Neuronal stem cell (in vitro differentiated cells): ENCODE data around the gene CD34.

ENCODE experiments used
- DNase-seq: peaks from one replicate; pipeline ENCODE4 v3.0.0-alpha.2; 2013; ENCODE audit warnings: low spot score
- H2AFZ ChIP-seq: one replicate; pipeline ENCODE4 v1.6.1; 2013; ENCODE audit warnings: mild to moderate bottlenecking, low read length, inconsistent platforms
- H2AK5ac ChIP-seq: 2 replicates; pipeline ENCODE4 v1.6.1; 2013; ENCODE audit warnings: low read depth, mild to moderate bottlenecking, inconsistent platforms, low read length, moderate library complexity, mixed read lengths
- H2BK120ac ChIP-seq: 2 replicates; pipeline ENCODE4 v1.6.1; 2013; ENCODE audit warnings: low read depth, mild to moderate bottlenecking, inconsistent platforms, low read length, moderate library complexity, mixed read lengths
- H2BK12ac ChIP-seq: one replicate; pipeline ENCODE4 v1.6.1; 2013; ENCODE audit warnings: low read length, inconsistent platforms
- H2BK15ac ChIP-seq: 2 replicates; pipeline ENCODE4 v1.6.1; 2013; ENCODE audit warnings: mild to moderate bottlenecking, low read length, inconsistent platforms, mixed read lengths
- H2BK5ac ChIP-seq: one replicate; pipeline ENCODE4 v1.6.1; 2013; ENCODE audit warnings: inconsistent platforms, mild to moderate bottlenecking, low read length, moderate library complexity
- H3K14ac ChIP-seq: one replicate; pipeline ENCODE4 v1.6.1; 2013; ENCODE audit warnings: low read length, inconsistent platforms
- H3K18ac ChIP-seq: 2 replicates; pipeline ENCODE4 v1.6.1; 2013; ENCODE audit warnings: low read length, inconsistent platforms
- H3K23ac ChIP-seq: 2 replicates; pipeline ENCODE4 v1.6.1; 2013; ENCODE audit warnings: low read depth, mild to moderate bottlenecking, mixed read lengths, low read length, inconsistent platforms; ENCODE audit not compliant: poor library complexity
- H3K27ac ChIP-seq: replicated peaks from 3 replicates; pipeline ENCODE4 v1.5.1; 2013; ENCODE audit warnings: low read length, inconsistent platforms
- H3K27me3 ChIP-seq, 3 experiments: 2 replicates each; pipeline ENCODE4 v1.6.1; 2013; ENCODE audit warnings: low read length in 3 of 3, mild to moderate bottlenecking in 2 of 3, inconsistent platforms in 1 of 3, low read depth in 1 of 3, mixed read lengths in 1 of 3, moderate library complexity in 1 of 3; ENCODE audit not compliant: control insufficient read depth in 3 of 3, insufficient read depth in 3 of 3
- H3K36me3 ChIP-seq, 2 donors: replicated peaks in 1 of 2; 2 replicates each; pipeline ENCODE4 v1.6.1; 2013; ENCODE audit warnings: low read length in 2 of 2; ENCODE audit not compliant: control insufficient read depth in 2 of 2, insufficient read depth in 2 of 2
- H3K4ac ChIP-seq: 2 replicates; pipeline ENCODE4 v1.6.1; 2013; ENCODE audit warnings: inconsistent platforms, mild to moderate bottlenecking, low read length, moderate library complexity
- H3K4me1 ChIP-seq, 2 donors: 1 replicate in 1 of 2; 2 replicates in 1 of 2; pipeline ENCODE4 v1.6.1; 2013; ENCODE audit warnings: low read length in 2 of 2, low read depth in 1 of 2; ENCODE audit not compliant: control insufficient read depth in 2 of 2, insufficient read depth in 1 of 2
- H3K4me2 ChIP-seq: one replicate; pipeline ENCODE4 v1.6.1; 2013; ENCODE audit warnings: mild to moderate bottlenecking, low read length, inconsistent platforms; ENCODE audit not compliant: insufficient read depth, poor library complexity, severe bottlenecking
- H3K4me3 ChIP-seq, 2 donors: 2 replicates each; pipeline ENCODE4 v1.5.1; 2013; ENCODE audit warnings: low read length in 2 of 2, mild to moderate bottlenecking in 2 of 2, inconsistent platforms in 1 of 2, moderate library complexity in 1 of 2
- H3K79me1 ChIP-seq: one replicate; pipeline ENCODE4 v1.6.1; 2013; ENCODE audit warnings: low read depth, mild to moderate bottlenecking, inconsistent platforms, low read length, moderate library complexity
- H3K9ac ChIP-seq: one replicate; pipeline ENCODE4 v1.6.1; 2013; ENCODE audit warnings: mild to moderate bottlenecking, low read depth, low read length, inconsistent platforms; ENCODE audit not compliant: poor library complexity
- H3K9me3 ChIP-seq, 2 donors: replicated peaks in 1 of 2; 2 replicates each; pipeline versions ENCODE3 to v1.6.1; 2013; ENCODE audit warnings: low read length in 2 of 2, mild to moderate bottlenecking in 2 of 2, inconsistent platforms in 1 of 2, low read depth in 1 of 2, mixed read lengths in 1 of 2, moderate library complexity in 1 of 2; ENCODE audit not compliant: control insufficient read depth in 2 of 2, insufficient read depth in 1 of 2
- H4K8ac ChIP-seq: one replicate; pipeline ENCODE4 v1.6.1; 2013; ENCODE audit warnings: low read depth, mild to moderate bottlenecking, inconsistent platforms, low read length, moderate library complexity
- H4K91ac ChIP-seq: one replicate; pipeline ENCODE4 v1.6.1; 2013; ENCODE audit warnings: low read length, low read depth, mild to moderate bottlenecking, inconsistent platforms; ENCODE audit not compliant: poor library complexity
- WGBS, 2 donors: extraction: QIAGEN DNeasy Blood & Tissue Kit; methylation state at CpG; one replicate each; pipeline ENCODE4 v1.1.7; 2013; ENCODE audit warnings: missing lambda C conversion rate in 2 of 2, mixed read lengths in 1 of 2; ENCODE audit not compliant: insufficient read length in 2 of 2, insufficient replicate concordance in 1 of 2; ENCODE audit errors: extremely low coverage in 2 of 2; 5-methylcytosine and 5-hydroxymethylcytosine counted together

CD34 gene

GRCh38 chr1:207856276-207857023, 54.5 kb downstream of the CD34 start:
- H2BK5ac ChIP-seq: no peak overlapping the region
- no CpG with 5 or more reads among the region's 1 CpG for WGBS, 2 donors

GRCh38 chr1:207854001-207854400, 56.9 kb downstream of the CD34 start:
- Histone ChIP-seq H3K4me1 (no peaks in the 10 kb centered on the region), H2BK120ac (no peak overlapping the region), H2BK5ac (no peak overlapping the region), H3K36me3 (peaks cover 0 to 84% of the 10 kb centered on the region in 2 donors), H3K14ac (no peak overlapping the region), H3K23ac (no peak overlapping the region), H3K4ac (no peak overlapping the region), H3K9ac (no peak overlapping the region), H2AFZ (no peak overlapping the region), H2BK12ac (no peak overlapping the region), H3K9me3 (no peaks in the 10 kb centered on the region), H3K4me3 (no peak overlapping the region), H4K8ac (no peak overlapping the region), H3K27me3 (no peaks in the 10 kb centered on the region), H4K91ac (no peak overlapping the region), H3K79me1 (no peaks in the 10 kb centered on the region), H2BK15ac (no peak overlapping the region), H3K27ac (no peak overlapping the region), H2AK5ac (no peak overlapping the region), H3K4me2 (no peak overlapping the region), H3K18ac (peak overlapping the region; percentile 70)
- no peak for DNase-seq
- no CpG with 5 or more reads among the region's 2 CpGs for WGBS, 2 donors

More at GRCh38 chr1:207856276-207857023, 54.5 kb downstream of the CD34 start:
- Histone ChIP-seq H2AK5ac (no peak overlapping the region), H3K4me1 (no peaks in the 10 kb centered on the region), H2BK15ac (no peak overlapping the region), H2AFZ (no peak overlapping the region), H3K14ac (no peak overlapping the region), H3K4me2 (no peak overlapping the region), H3K18ac (no peak overlapping the region), H2BK120ac (no peak overlapping the region), H3K4me3 (no peak overlapping the region), H3K4ac (no peak overlapping the region), H3K79me1 (no peaks in the 10 kb centered on the region), H4K91ac (no peak overlapping the region), H3K27me3 (no peaks in the 10 kb centered on the region), H3K9ac (no peak overlapping the region), H3K36me3 (peaks cover 0 to 82% of the 10 kb centered on the region in 2 donors), H3K23ac (no peak overlapping the region), H4K8ac (no peak overlapping the region), H2BK12ac (no peak overlapping the region), H3K9me3 (no peaks in the 10 kb centered on the region), H3K27ac (no peak overlapping the region)
- no peak for DNase-seq

GRCh38 chr1:207853372-207853757, 57.6 kb downstream of the CD34 start:
- Histone ChIP-seq H2BK5ac (no peak overlapping the region), H3K4me2 (no peak overlapping the region), H3K4me3 (no peak overlapping the region), H3K9ac (no peak overlapping the region), H3K4ac (no peak overlapping the region), H3K36me3 (peaks cover 0 to 80% of the 10 kb centered on the region in 2 donors), H3K27ac (no peak overlapping the region), H4K91ac (no peak overlapping the region), H2AK5ac (no peak overlapping the region), H2BK15ac (no peak overlapping the region), H2BK120ac (no peak overlapping the region), H3K23ac (no peak overlapping the region), H2AFZ (no peak overlapping the region), H3K27me3 (no peaks in the 10 kb centered on the region), H3K14ac (no peak overlapping the region), H3K9me3 (no peaks in the 10 kb centered on the region), H3K4me1 (no peaks in the 10 kb centered on the region), H3K18ac (no peak overlapping the region), H2BK12ac (no peak overlapping the region), H3K79me1 (no peaks in the 10 kb centered on the region), H4K8ac (no peak overlapping the region)
- DNase-seq: no peak
- WGBS, 2 donors: no CpG with 5 or more reads among the region's 1 CpG

- H4K91ac ChIP-seq: no peak overlapping the region
- H3K4ac ChIP-seq: no peak overlapping the region
- no peak overlapping the region for H2AFZ ChIP-seq
- H2BK12ac ChIP-seq: no peak overlapping the region
- no peak for DNase-seq
- H3K4me3 ChIP-seq: no peak overlapping the region
- H3K36me3 ChIP-seq: peaks cover 0 to 78% of the 10 kb centered on the region in 2 donors
- H3K4me1 ChIP-seq: no peaks in the 10 kb centered on the region
- H3K9ac ChIP-seq: no peak overlapping the region
- H3K27ac ChIP-seq: no peak overlapping the region
- WGBS, 2 donors: no CpG with 5 or more reads among the region's 9 CpGs
- H3K18ac ChIP-seq: no peak overlapping the region
- H3K23ac ChIP-seq: no peak overlapping the region
- H4K8ac ChIP-seq: no peak overlapping the region
- H3K9me3 ChIP-seq: no peaks in the 10 kb centered on the region
- H3K27me3 ChIP-seq: no peaks in the 10 kb centered on the region
- no peak overlapping the region for H2BK15ac ChIP-seq
- H3K4me2 ChIP-seq: no peak overlapping the region
- H2BK120ac ChIP-seq: no peak overlapping the region
- no peak overlapping the region for H2AK5ac ChIP-seq
- no peak overlapping the region for H2BK5ac ChIP-seq
- H3K14ac ChIP-seq: no peak overlapping the region
- no peaks in the 10 kb centered on the region for H3K79me1 ChIP-seq
Observed at GRCh38 chr1:207852576-207853371, 58.2 kb downstream of the CD34 start.
